ENCODE measurements around the gene DSC3.

- no peak for TF ChIP-seq CTCF (conservative IDR thresholded peaks at IDR 0.05; ENCODE audit: low read depth in 2 of 2)
- TF ChIP-seq EZH2phosphoT487 (IDR thresholded peaks at IDR 0.05; ENCODE audit: unreplicated experiment): no peak
- no peak for TF ChIP-seq ZNF114 (CRISPR knock-in tag; IDR thresholded peaks at IDR 0.05)
- no peak for TF ChIP-seq JUNB (IDR thresholded peaks at IDR 0.05; ENCODE audit: unreplicated experiment)
- no peak for TF ChIP-seq POLR2AphosphoS5 (IDR thresholded peaks at IDR 0.05; ENCODE audit: low read depth)
- TF ChIP-seq EZH2 (IDR thresholded peaks at IDR 0.05; ENCODE audit: low read depth, unreplicated experiment): no peak
- TF ChIP-seq REST (IDR thresholded peaks at IDR 0.05; ENCODE audit: unreplicated experiment): no peak
- TF ChIP-seq CREB1 (CRISPR knock-in tag; IDR thresholded peaks at IDR 0.05; ENCODE audit: low read depth): no peak
Observed at GRCh38 chr18:31043709-31044108, 1.2 kb upstream of the DSC3 start.

All from GM23338 (cell line).